GM06990 (cell line): ENCODE results near the gene GDPD4.

ENCODE experiments used
- DNase-seq: peaks from one replicate; pipeline ENCODE4 v3.0.0-alpha.2; 2011; ENCODE audit not compliant: insufficient read length; ENCODE audit errors: extremely low read depth
- H3K27me3 ChIP-seq: replicated peaks from 2 replicates; pipeline ENCODE4 v1.6.0; 2011; ENCODE audit warnings: low read length; ENCODE audit not compliant: control insufficient read depth, insufficient read depth
- H3K36me3 ChIP-seq: 2 replicates; pipeline ENCODE4 v1.5.1; 2011; ENCODE audit warnings: low read length; ENCODE audit not compliant: control insufficient read depth, insufficient read depth
- H3K4me3 ChIP-seq: replicated peaks from 2 replicates; pipeline ENCODE4 v1.5.1; 2011; ENCODE audit warnings: low read depth, mild to moderate bottlenecking, control low read depth, low read length
- CTCF ChIP-seq: IDR thresholded peaks from 2 replicates; pipeline ENCODE4 v1.5.1; 2011; ENCODE audit warnings: low read length, control low read depth, mild to moderate bottlenecking, inconsistent platforms; ENCODE audit not compliant: insufficient read depth, poor library complexity, severe bottlenecking

Gene GDPD4

GRCh38 chr11:77188633-77189491 is 112.6 kb downstream of the GDPD4 start:
- no peaks in the 10 kb centered on the region for H3K27me3 ChIP-seq
- no peak for DNase-seq
- H3K36me3 ChIP-seq: no peaks in the 10 kb centered on the region
- no peak for TF ChIP-seq CTCF
- no peak overlapping the region for H3K4me3 ChIP-seq

- no peaks in the 10 kb centered on the region for H3K36me3 ChIP-seq
- no peak for DNase-seq
- H3K4me3 ChIP-seq: no peak overlapping the region
- no peaks in the 10 kb centered on the region; the same call in 1 of the 2 replicates for H3K27me3 ChIP-seq
- TF ChIP-seq CTCF: peak; percentile 87
These were observed 113.5 kb downstream of the GDPD4 start for GRCh38 chr11:77187776-77188632.

GRCh38 chr11:77187111-77187750 is 114.3 kb downstream of the GDPD4 start:
- no peaks in the 10 kb centered on the region; the same call in 1 of the 2 replicates for H3K27me3 ChIP-seq
- H3K4me3 ChIP-seq: no peak overlapping the region
- TF ChIP-seq CTCF: no peak
- no peak for DNase-seq
- H3K36me3 ChIP-seq: no peaks in the 10 kb centered on the region

GRCh38 chr11:77186302-77186701 is 115.2 kb downstream of the GDPD4 start:
- no peak for TF ChIP-seq CTCF
- Histone ChIP-seq H3K4me3 (no peak overlapping the region), H3K36me3 (no peaks in the 10 kb centered on the region), H3K27me3 (no peaks in the 10 kb centered on the region; the same call in 1 of the 2 replicates)
- no peak for DNase-seq

- DNase-seq: no peak
- Histone ChIP-seq H3K4me3 (no peak overlapping the region), H3K36me3 (no peaks in the 10 kb centered on the region), H3K27me3 (no peaks in the 10 kb centered on the region; the same call in 1 of the 2 replicates)
- no peak for TF ChIP-seq CTCF
These were observed 117.2 kb downstream of the GDPD4 start for GRCh38 chr11:77184136-77184860.
